Large intestine (tissue), 3 donors: ENCODE data around the gene SDK2. TPM values are rescaled to one million over a fixed set of nuclear protein-coding genes. Genes with fewer than 3 reads are reported as not detected.

Experiments used
- DNase-seq, 2 donors: peaks; one replicate each; pipeline versions ENCODE4 v3.0.0 to v3.0.0-alpha.2; 2013
- H3K27ac ChIP-seq: one replicate; pipeline ENCODE4 v1.5.1; 2013; ENCODE audit warnings: low read length
- H3K27me3 ChIP-seq: 2 replicates; pipeline ENCODE4 v1.6.1; 2013; ENCODE audit warnings: low read length; ENCODE audit not compliant: control insufficient read depth, insufficient read depth
- H3K36me3 ChIP-seq: 2 replicates; pipeline ENCODE4 v1.6.1; 2013; ENCODE audit warnings: low read length; ENCODE audit not compliant: control insufficient read depth, insufficient read depth
- H3K4me1 ChIP-seq: one replicate; pipeline ENCODE4 v1.6.1; 2013; ENCODE audit warnings: low read length; ENCODE audit not compliant: control insufficient read depth, insufficient read depth
- H3K4me3 ChIP-seq: one replicate; pipeline ENCODE4 v1.5.1; 2013; ENCODE audit warnings: low read length
- H3K9me3 ChIP-seq: one replicate; pipeline ENCODE4 v1.6.1; 2013; ENCODE audit warnings: mild to moderate bottlenecking, low read depth, low read length, moderate library complexity; ENCODE audit not compliant: control insufficient read depth
- WGBS: methylation state at CpG from one replicate; pipeline ENCODE4 v1.1.5; 2013; ENCODE audit warnings: low lambda C conversion rate; ENCODE audit not compliant: insufficient coverage; 5-methylcytosine and 5-hydroxymethylcytosine counted together
- polyA plus RNA-seq: library from polyadenylated mRNA; unstranded; fragments of 120-200 nt; gene quantifications from one replicate; pipeline ENCODE4 v1.2.1, GENCODE V29; 2013

Gene SDK2
- polyA plus RNA-seq, 1 donor = 0.94 TPM

GRCh38 chr17:73575470-73576221, 68.6 kb downstream of the SDK2 start:
- DNase-seq = no peak
- H3K36me3 ChIP-seq = no peaks in the 10 kb centered on the region
- no peak overlapping the region for H3K27ac ChIP-seq
- no peaks in the 10 kb centered on the region for H3K27me3 ChIP-seq
- H3K4me1 ChIP-seq = no peaks in the 10 kb centered on the region
- H3K9me3 ChIP-seq = no peaks in the 10 kb centered on the region
- 20% methylated on average over 4 of the region's 15 CpGs for WGBS
- H3K4me3 ChIP-seq = no peak overlapping the region

GRCh38 chr17:73571511-73572130, 72.6 kb downstream of the SDK2 start:
- no peak overlapping the region for H3K4me3 ChIP-seq
- no peaks in the 10 kb centered on the region for H3K36me3 ChIP-seq
- no CpG with 5 or more reads among the region's 26 CpGs for WGBS
- H3K4me1 ChIP-seq = no peaks in the 10 kb centered on the region
- H3K27me3 ChIP-seq = no peaks in the 10 kb centered on the region
- no peaks in the 10 kb centered on the region for H3K9me3 ChIP-seq
- DNase-seq = no peak
- H3K27ac ChIP-seq = no peak overlapping the region

- H3K4me1 ChIP-seq = no peaks in the 10 kb centered on the region
- no CpG with 5 or more reads among the region's 18 CpGs for WGBS
- DNase-seq = no peak
- H3K27ac ChIP-seq = no peak overlapping the region
- H3K36me3 ChIP-seq = no peaks in the 10 kb centered on the region
- H3K27me3 ChIP-seq = no peaks in the 10 kb centered on the region
- H3K4me3 ChIP-seq = no peak overlapping the region
- no peaks in the 10 kb centered on the region for H3K9me3 ChIP-seq
Observed at GRCh38 chr17:73569762-73570319, 74.4 kb downstream of the SDK2 start.

GRCh38 chr17:73568934-73569333, 75.3 kb downstream of the SDK2 start:
- no CpG with 5 or more reads among the region's 3 CpGs for WGBS
- Histone ChIP-seq H3K4me3 (no peak overlapping the region), H3K4me1 (no peaks in the 10 kb centered on the region), H3K27ac (no peak overlapping the region), H3K9me3 (no peaks in the 10 kb centered on the region), H3K36me3 (no peaks in the 10 kb centered on the region), H3K27me3 (no peaks in the 10 kb centered on the region)
- DNase-seq = no peak

GRCh38 chr17:73566905-73567782, 77.1 kb downstream of the SDK2 start:
- Histone ChIP-seq H3K27me3 (no peaks in the 10 kb centered on the region), H3K4me1 (no peaks in the 10 kb centered on the region), H3K4me3 (no peak overlapping the region), H3K36me3 (no peaks in the 10 kb centered on the region), H3K27ac (no peak overlapping the region), H3K9me3 (no peaks in the 10 kb centered on the region)
- no peak for DNase-seq
- WGBS = 100% methylated on average over 1 of the region's 11 CpGs

GRCh38 chr17:73564843-73565242, 79.4 kb downstream of the SDK2 start:
- H3K4me3 ChIP-seq = no peak overlapping the region
- H3K4me1 ChIP-seq = no peaks in the 10 kb centered on the region
- no peak for DNase-seq
- WGBS = 90% methylated on average over 2 of the region's 2 CpGs
- no peaks in the 10 kb centered on the region for H3K27me3 ChIP-seq
- H3K36me3 ChIP-seq = no peaks in the 10 kb centered on the region
- no peaks in the 10 kb centered on the region for H3K9me3 ChIP-seq
- no peak overlapping the region for H3K27ac ChIP-seq

GRCh38 chr17:73562896-73563295, 81.3 kb downstream of the SDK2 start:
- Histone ChIP-seq H3K27ac (no peak overlapping the region), H3K4me1 (no peaks in the 10 kb centered on the region), H3K27me3 (no peaks in the 10 kb centered on the region), H3K9me3 (no peaks in the 10 kb centered on the region), H3K36me3 (no peaks in the 10 kb centered on the region), H3K4me3 (no peak overlapping the region)
- DNase-seq = no peak
- WGBS = no CpG with 5 or more reads among the region's 9 CpGs

GRCh38 chr17:73561111-73561510, 83.1 kb downstream of the SDK2 start:
- no peaks in the 10 kb centered on the region for H3K4me1 ChIP-seq
- no peak overlapping the region for H3K27ac ChIP-seq
- WGBS = 100% methylated on average over 1 of the region's 9 CpGs
- H3K27me3 ChIP-seq = no peaks in the 10 kb centered on the region
- DNase-seq = no peak
- H3K36me3 ChIP-seq = no peaks in the 10 kb centered on the region
- H3K9me3 ChIP-seq = no peaks in the 10 kb centered on the region
- H3K4me3 ChIP-seq = no peak overlapping the region

- no peak overlapping the region for H3K27ac ChIP-seq
- H3K36me3 ChIP-seq = no peaks in the 10 kb centered on the region
- no peak for DNase-seq
- no peak overlapping the region for H3K4me3 ChIP-seq
- H3K9me3 ChIP-seq = no peaks in the 10 kb centered on the region
- peaks cover under 1% of the 10 kb centered on the region for H3K27me3 ChIP-seq
- H3K4me1 ChIP-seq = no peaks in the 10 kb centered on the region
- no CpG with 5 or more reads among the region's 6 CpGs for WGBS
Observed at GRCh38 chr17:73560661-73561060, 83.6 kb downstream of the SDK2 start.

- Histone ChIP-seq H3K27ac (no peak overlapping the region), H3K4me1 (no peaks in the 10 kb centered on the region), H3K4me3 (no peak overlapping the region), H3K36me3 (no peaks in the 10 kb centered on the region), H3K9me3 (no peaks in the 10 kb centered on the region), H3K27me3 (peaks cover 4% of the 10 kb centered on the region)
- no CpG with 5 or more reads among the region's 6 CpGs for WGBS
- DNase-seq = no peak
Observed at GRCh38 chr17:73559532-73559931, 84.7 kb downstream of the SDK2 start.
